ENCODE data around the gene KLF16.
A peak's percentile ranks its signal among the peaks of the same experiment; 100 is the strongest.

The KLF16 gene

DNA sequence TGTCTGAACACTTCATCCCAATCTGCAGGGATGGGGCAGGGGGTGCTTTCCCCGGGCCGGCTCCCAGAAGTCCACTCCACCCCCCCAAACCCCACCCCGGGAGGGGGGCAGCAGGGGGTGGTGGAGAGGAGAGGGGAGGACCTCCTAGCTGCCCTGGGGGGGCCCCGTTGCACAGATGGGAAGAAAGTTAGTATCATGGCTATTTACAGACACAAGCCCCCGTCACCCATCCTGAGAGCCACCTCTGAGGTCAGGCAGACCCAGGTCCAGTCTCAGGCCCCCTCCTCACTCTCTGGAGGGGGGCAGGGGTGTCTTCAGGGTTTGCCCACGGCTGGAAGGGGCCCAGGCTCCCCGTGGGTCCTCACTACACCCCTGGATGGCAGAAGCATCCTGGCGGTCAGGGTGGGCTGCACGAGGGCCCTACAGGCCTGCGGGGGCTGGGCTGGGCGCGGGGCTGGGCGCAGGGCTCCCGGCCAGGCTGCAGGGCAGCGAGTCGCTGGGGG lies 9.3 kb downstream of the KLF16 start:
- DNase-seq, result no peak

- peak; percentile 93 to 94 for DNase-seq
Observed at GRCh38 chr19:1853295-1854038, 9.9 kb downstream of the KLF16 start.

- DNase-seq, result no peak
Observed at GRCh38 chr19:1852581-1853128, 10.7 kb downstream of the KLF16 start.

DNA sequence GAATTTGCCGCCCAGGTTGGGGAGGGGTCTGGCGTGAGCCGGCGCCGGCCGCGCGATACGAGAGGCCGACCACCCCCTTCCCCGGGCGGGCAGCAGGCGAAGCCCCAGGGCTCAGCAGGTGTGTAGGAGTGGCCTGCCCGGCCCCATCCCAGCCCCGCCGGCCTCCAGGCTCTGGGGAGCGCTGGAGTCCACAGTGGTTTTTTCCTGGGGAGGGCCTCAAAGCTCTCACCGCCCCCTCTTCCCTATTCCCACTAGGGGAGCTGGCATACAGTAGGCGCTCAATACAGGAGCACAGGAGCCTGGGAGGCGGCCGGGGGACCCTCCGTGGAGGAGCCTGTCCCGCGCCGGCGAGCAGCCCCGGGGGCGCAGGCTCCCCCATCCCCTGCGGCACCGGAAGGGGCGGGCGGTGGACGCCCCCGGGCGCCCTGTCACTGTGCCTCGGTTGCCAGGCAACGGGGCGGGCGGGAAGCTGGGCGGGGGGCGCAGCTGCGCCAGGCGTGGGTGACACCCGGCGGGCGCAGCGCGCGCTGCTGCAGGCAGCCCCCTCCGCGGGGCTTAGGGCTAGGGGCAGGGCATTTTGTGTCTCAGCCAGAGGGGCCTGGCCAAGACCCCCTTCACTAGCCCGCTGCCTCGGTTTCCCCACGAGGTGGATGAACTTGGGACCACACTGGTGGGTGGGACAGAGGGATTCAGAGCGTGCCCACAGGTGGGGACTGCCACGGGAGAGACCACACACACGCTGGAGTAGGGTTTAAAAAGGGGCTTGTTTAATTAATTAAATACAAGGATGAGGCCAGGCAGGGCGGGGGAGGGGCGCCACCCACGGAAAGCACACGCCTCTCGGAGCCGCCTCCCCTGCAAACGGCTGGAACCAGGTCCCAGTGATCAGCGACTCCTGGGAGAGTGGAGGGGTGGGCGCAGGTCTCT lies 11.5 kb downstream of the KLF16 start:
- peak; percentile 59 to 65 for DNase-seq

DNA sequence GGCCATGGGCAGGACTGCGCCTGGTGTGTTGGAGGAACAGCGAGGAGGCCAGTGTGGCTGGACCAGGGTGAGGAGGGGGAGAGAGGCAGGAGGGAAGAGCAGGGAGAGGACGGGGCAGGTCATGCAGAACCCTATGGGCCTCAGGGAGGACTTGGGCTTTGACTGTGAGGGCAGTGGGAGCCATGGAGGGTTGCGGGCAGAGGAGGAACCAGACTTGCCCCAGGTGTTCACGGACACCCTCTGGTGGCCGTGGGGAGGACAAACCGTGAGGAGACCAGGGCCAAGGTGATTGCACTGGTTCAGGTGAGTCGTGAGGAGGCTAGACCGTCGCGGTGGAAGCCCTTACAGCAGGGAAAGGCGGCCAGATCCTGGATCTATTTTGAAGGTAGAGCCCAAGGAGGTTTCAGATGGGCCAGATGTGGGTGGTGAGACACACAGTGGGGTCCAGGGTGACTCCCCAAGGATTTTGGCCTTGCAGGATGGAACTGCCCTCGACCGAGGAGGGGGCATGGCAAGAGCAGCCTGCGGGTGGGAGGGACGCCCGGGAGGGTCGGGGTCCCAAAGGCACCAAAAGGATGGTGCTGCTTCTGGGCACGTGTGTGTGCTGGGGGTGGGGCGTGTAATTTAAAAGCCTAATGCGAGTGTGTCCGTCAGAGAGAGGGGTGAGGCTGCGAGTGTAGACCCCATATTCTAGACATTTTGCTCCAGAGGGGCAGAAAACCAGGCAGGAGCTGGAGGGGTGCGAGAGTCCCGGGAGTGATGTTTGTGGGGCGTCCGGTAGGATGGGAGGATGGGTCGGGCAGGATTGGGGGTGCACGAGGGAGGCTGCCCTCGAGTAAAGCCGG lies 12.3 kb downstream of the KLF16 start:
- DNase-seq, result no peak

DNA sequence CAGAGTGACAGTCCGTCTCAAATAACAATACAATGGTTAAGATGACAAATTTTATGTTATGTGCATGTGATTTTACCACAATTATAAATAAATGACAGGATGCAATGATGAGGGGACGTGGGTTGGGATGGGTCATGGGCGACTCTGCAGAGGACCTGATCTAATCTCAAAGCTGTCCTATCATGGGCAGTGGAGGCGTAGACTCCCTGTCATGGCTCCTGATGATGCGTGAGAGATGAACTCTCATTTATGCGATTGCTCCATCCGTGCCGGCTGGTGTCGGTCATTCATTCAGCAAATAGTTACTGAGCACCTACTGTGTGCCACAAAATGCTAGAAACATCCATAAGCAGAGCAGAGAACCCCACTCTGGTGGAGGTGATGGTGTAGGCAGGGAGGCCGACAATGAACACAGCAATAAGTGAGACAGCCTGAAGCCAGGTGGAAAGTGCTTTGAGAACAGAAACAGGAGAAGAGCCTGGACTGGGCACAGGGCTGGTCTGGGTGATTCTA lies 13.4 kb downstream of the KLF16 start:
- no peak for DNase-seq

DNA sequence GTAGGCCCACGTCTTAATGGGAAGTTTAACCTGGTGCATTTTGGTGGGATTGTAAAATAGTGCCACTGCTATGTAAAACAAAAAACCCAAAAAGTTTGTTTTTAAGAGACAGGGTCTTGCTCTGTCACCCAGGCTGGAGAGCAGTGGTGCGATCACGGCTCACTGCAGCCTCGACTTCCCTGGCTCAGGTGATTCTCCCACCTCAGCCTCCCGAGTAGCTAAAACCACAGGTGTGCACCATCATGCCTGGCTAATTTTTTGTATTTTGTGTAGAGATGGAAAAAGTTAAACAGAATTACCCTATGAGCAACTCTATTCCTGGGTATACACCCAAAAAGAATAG lies 14.3 kb downstream of the KLF16 start:
- no peak for DNase-seq

DNA sequence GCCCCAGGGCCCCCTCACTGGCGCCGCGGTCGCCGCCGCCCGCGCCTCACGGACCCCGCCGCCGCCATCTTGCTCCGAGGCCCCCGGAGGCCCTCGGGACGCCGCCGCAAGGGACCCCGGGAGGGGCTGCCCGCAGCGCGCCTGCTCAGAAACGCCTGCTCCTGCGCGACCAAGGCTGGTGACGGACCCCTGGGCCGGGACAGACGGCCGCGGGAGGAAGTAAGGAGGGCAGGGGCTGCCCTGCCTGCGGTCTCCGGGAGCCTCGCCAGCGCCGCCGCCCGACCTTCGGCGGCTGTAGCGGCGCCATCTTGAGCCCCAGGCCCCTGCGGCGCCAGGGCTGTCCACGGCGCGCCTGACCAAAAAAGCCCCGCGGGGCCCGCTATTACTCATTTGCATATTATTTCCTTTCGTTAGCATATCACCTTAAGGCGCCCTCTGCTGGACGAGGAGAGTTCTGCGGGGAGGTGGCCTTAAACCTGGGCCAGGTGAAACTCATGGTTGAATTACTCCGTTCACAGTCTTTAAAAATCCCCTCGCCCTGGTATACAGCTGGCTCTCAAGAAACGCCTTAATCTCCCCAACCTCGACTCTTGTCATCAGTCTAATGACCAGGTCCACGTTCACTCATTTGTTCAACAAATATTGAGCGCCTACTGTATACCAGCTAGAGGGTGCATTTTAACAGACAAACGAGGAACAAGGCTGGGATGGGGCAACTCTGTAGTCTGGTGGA lies 14.8 kb downstream of the KLF16 start, which contains the start of gene REXO1:
TSS of gene REXO1 (minus strand) at position 85 of the 733 bp plus-strand sequence. CDS start 125 bp downstream, outside the sequence.
- peak; percentile 99 for DNase-seq

GRCh38 chr19:1847684-1848398 lies 15.5 kb downstream of the KLF16 start:
- peak; percentile 51 to 60 for DNase-seq

DNA sequence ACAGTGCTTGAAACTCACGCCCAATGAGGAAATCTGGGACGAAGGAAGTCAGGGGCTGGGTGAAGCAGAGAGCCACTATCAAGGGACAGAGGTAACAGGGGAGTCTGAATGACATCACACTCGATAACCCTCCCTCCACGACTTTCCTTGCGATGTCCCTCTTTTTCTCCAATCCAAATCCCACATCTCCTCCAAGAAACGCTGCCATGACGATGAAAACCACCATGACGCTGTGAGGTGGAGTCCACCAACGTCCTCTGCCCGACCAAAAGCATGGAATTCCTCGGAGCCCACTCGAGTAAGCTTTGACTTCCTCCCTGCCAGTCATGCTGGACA lies 16.1 kb downstream of the KLF16 start:
- no peak for DNase-seq

- no peak for DNase-seq
Observed at GRCh38 chr19:1846517-1847204, 16.7 kb downstream of the KLF16 start.

DNA sequence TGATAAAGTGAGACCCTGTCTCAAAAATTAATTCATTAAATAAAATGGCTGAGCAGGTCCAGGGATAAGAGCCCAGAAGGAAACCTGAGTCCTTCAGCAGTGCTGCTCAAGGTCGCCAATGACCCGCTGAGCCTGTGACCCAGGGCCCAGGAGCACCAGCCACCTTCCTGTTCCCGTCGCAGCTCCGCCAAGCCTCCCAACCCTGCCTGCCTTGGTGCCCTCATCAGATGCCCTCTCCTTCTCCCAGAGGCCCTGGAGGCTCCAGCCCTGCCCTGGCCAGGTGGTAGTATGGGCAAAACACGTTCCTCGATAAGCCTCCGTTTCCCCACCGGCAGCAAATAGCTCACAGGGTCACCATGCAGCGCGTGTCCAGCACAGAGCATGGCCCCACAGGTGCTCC lies 17.7 kb downstream of the KLF16 start:
- no peak for DNase-seq

DNA sequence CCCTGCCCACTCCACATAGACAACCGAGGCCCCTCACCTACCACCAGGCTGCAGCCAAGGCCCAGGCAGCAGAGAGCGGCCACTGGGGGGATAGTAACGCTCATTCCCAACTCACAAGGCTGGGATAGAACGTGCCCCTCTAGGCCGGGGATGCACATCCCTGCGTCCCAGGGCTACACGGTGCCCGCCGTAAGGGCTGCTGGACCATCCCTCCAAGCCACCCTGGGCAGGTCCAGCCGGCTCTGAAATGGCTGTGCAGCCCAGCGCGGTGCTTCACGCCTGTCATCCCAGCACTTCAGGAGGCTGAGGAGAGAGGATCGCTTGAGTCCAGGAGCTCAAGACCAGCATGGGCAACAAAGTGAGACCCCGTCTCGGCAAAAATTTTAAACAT lies 18.3 kb downstream of the KLF16 start:
- no peak for DNase-seq

DNA sequence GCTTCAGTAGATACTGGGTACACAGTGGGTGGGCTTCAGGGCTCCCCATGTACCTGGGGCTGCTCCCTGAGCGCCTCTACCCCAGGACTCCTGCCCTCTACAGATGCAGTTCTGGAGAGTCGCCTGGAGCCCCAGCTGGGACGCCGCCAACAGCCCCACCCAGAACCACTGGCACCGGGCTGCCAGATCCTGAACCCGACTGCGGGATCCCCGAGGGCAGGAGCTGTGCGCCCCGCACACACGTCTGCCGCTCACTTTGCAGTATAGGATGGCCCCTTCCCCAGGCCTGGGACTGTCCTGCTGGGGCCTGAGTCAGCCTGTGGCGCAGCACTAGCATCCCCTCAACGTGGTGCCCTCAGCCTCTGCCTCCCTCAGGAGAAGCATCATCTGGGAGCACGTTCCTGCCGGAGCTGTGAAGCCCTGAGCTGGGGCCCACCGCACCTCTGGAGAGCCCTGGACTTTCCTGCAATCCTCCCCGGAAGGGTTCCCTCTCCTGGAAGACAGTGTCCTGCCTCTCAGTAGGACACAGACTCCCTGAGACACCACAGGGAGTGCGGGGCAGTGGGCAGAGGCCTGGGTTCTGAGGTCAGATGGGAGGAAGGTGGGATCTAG lies 18.8 kb downstream of the KLF16 start:
- no peak for DNase-seq

DNA sequence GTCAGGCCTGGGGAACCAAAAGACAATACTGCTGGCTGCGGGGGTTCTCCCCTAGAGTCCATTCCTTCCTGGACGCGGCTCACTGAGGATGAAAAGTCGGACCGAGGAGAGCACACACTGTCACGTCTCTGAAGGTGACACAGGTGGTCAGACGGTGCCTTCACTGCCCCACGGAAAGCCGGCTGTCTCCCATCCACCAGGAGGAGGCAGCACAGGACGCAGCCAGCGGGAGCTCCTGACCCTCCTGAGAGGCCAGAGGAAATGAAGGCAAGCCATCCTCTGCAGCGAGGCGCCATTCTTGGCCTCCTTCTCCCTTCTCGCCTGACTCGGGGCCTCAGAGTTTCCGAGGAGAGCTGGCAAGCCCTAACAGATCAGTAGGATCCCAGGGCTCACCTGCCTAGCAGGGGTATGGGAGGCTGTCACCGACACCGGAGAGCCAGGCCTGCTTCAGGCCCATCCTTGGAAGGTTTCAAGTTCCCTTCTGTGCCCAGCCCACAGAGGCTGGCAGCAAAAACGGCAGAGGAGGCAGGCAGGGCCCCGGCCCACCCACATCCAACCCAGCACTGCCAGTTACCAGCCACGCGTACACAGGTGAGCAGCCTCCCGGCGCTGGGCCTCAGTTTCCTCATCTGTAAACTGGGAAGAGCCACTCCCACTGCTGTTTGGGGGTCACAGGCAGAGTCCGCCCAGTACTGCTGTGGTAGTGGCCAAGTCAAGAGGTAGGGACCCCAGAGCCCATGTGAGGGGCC lies 19.6 kb downstream of the KLF16 start:
- DNase-seq, result no peak

DNA sequence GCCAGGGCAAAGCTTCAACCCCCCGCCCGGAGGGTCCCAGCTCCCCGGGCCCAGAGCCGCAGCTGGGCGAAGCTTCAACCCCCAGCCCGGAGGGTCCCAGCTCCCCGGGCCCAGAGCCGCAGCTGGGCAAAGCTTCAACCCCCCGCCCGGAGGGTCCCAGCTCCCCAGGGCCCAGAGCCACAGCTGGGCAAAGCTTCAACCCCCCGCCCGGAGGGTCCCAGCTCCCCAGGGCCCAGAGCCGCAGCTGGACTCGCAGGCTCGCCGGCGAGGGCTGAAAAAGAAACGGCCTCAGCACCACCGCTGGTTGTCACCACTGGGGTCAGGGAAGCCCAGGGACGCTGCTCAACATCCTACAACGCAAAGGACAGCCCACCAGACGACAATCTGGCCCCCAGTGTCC lies 20.3 kb downstream of the KLF16 start:
- DNase-seq, result no peak

- DNase-seq, result no peak
Observed at GRCh38 chr19:1841209-1841924, 22.0 kb downstream of the KLF16 start.

GRCh38 chr19:1840541-1841115 lies 22.8 kb downstream of the KLF16 start:
- no peak for DNase-seq
